HAP-1 (cell line): ENCODE data around the gene FLCN.
"Not testable (repeated sequence)": the region's sequence is repeated elsewhere in the genome, so short reads cannot be mapped to it uniquely, and the experiment has no call there.

ENCODE experiments used
- DNase-seq, 2 experiments: peaks; one replicate each; pipeline ENCODE4 v3.0.0-alpha.2; 2016 to 2020; ENCODE audit warnings: low spot score in 2 of 2
- H3K27me3 ChIP-seq: fragments of 250-450 bp; sonication (Bioruptor Pico); 2 replicates; pipeline ENCODE4 v1.5.1; 2020; ENCODE audit warnings: low read depth, mild to moderate bottlenecking, moderate library complexity
- H3K36me3 ChIP-seq: fragments of 250-450 bp; sonication (Bioruptor Pico); replicated peaks from 2 replicates; pipeline ENCODE4 v1.5.1; 2020; ENCODE audit warnings: mild to moderate bottlenecking
- H3K4me1 ChIP-seq: fragments of 250-450 bp; sonication (Bioruptor Pico); 2 replicates; pipeline ENCODE4 v1.5.1; 2020; ENCODE audit warnings: mild to moderate bottlenecking
- H3K4me3 ChIP-seq: fragments of 250-450 bp; sonication (Bioruptor Pico); 2 replicates; pipeline ENCODE4 v1.5.1; 2020; ENCODE audit warnings: mild to moderate bottlenecking, moderate library complexity
- H3K9me3 ChIP-seq: fragments of 250-450 bp; sonication (Bioruptor Pico); 2 replicates; pipeline ENCODE4 v1.5.1; 2020; ENCODE audit warnings: mild to moderate bottlenecking, moderate library complexity
- in situ Hi-C: fragments of 300-500 bp; cut with MboI; formaldehyde crosslinking; loops from 3 replicates; pipeline ENCODE4 v1.14.3; 2020; ENCODE audit warnings: low sequenced_read_pairs, inconsistent platforms, mixed read lengths

The FLCN gene

DNA sequence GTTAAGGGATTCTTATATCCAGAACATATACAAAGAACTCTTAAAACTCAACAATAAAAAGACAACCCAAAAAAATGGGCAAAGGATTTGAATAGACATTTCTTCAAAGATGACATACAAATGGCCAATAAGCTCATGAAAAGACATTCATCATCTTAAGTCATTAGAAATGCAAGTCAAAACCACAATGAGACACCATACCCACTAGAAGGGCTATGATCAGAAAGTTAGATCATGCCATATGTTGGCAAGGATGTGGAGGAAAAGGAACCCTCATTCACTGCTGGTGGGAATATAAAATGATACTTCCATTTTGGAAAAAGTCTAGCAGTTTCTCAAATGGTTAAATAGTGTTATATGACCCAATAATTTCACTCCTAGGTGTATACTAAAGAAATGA lies 40.2 kb downstream of the FLCN start:
- DNase-seq, result no peak
- H3K27me3 ChIP-seq, result no peaks in the 10 kb centered on the region
- H3K4me1 ChIP-seq, result peaks cover 7% of the 10 kb centered on the region
- H3K36me3 ChIP-seq, result peaks cover 20% of the 10 kb centered on the region
- H3K4me3 ChIP-seq, result no peak overlapping the region
- in situ Hi-C loops, result no loop called here
- no peaks in the 10 kb centered on the region for H3K9me3 ChIP-seq

DNA sequence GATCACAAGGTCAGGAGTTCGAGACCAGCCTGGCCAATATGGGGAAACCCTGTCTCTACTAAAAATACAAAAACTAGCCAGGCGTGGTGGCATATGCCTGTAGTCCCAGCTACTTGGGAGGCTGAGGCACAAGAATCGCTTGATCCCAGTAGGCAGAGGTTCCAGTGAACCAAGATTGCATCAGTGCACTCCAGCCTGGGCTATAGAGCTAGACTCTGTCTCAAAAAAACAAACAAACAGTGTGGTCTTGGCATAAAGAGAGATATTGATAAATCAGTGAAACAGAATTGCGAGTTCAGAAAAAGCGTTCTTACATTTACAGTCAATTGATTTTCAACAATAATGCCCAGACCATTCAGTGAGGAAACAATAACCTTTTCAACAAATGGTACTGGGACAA lies 41.5 kb downstream of the FLCN start:
- H3K4me3 ChIP-seq, H3K27me3 ChIP-seq, DNase-seq, H3K9me3 ChIP-seq, H3K36me3 ChIP-seq, in situ Hi-C loops: not testable (repeated sequence)
- peaks cover 12% of the 10 kb centered on the region for H3K4me1 ChIP-seq

DNA sequence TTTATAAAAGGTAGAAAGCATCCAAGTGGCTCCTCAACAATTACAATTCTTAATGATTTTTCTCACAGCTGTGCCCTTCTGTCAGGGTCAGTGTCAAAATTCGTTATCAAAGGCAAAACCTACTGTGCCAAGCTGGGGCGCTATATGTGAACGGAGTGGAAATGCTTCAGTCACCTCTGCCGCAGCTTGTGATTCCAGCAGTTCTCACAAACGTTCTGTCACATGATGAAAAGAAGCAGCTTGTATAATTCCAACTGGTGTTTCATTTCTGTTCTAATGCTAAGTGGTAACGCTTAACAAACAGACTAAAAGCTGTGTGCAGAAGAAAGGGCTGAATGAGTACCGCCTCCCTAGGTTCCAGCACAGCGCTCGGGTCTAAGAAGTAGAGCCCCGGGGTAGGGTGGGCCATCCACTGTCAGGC lies 45.0 kb downstream of the FLCN start:
- peak; percentile 85 to 95 for DNase-seq
- no peak overlapping the region for H3K4me3 ChIP-seq
- peaks cover 12% of the 10 kb centered on the region for H3K4me1 ChIP-seq
- H3K27me3 ChIP-seq, result no peaks in the 10 kb centered on the region
- H3K36me3 ChIP-seq, result 0 out of 2 replicates have a peak, but pooled peaks cover 3% of the 10 kb centered on the region
- no peaks in the 10 kb centered on the region for H3K9me3 ChIP-seq
- in situ Hi-C loops, result no loop called here

DNA sequence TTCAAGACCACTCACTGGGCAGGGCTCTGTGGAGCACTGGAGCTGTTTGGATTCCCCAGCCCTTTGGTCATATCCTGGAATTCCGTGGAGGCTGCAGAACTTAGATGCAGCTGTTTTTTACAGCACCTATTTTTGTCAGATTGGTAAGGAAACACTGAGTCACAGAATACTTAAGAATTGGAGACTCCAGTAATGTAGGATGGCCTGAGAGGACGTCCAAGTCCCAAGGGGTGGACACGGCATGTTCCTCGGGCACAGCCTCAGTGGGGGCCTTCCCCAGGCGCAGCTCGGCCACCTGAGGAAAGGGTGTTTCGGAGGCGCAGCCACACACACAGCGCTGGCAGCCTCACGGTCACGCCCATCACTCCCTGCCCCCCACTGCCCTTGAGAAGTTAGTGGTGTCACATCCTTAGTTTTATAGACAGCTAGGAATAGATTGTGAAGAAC lies 45.6 kb downstream of the FLCN start:
- Histone ChIP-seq H3K4me1 (peaks cover 12% of the 10 kb centered on the region), H3K27me3 (no peaks in the 10 kb centered on the region), H3K4me3 (no peak overlapping the region), H3K36me3 (peaks cover 3% of the 10 kb centered on the region; the same call in 1 of the 2 replicates), H3K9me3 (no peaks in the 10 kb centered on the region)
- in situ Hi-C loops, result no loop called here
- DNase-seq, result peak in 1 of 2 experiments; percentile 57

DNA sequence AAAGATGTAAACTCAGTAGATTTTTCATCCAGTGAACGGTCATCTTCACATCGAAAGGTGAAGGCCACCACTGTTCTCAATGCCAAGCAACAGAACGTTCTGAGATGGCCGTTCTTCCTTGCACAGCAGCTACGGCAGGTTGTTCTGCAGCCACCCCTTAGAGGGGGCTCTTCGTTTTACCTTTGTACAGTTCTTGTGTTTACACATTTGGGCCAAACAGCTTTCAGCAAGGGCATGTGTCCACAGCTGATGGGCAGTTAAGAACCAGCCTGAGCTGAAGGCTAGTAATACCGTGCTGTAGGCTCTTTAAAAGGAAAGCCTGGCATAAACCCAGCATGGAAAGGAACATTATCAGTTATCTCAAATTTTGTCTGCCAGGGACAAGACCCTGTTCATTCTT lies 46.8 kb downstream of the FLCN start:
- peaks cover 12% of the 10 kb centered on the region for H3K4me1 ChIP-seq
- in situ Hi-C loops, result no loop called here
- no peak for DNase-seq
- no peaks in the 10 kb centered on the region for H3K9me3 ChIP-seq
- H3K27me3 ChIP-seq, result no peaks in the 10 kb centered on the region
- no peak overlapping the region for H3K4me3 ChIP-seq
- peaks cover 7% of the 10 kb centered on the region; the same call in 1 of the 2 replicates for H3K36me3 ChIP-seq

DNA sequence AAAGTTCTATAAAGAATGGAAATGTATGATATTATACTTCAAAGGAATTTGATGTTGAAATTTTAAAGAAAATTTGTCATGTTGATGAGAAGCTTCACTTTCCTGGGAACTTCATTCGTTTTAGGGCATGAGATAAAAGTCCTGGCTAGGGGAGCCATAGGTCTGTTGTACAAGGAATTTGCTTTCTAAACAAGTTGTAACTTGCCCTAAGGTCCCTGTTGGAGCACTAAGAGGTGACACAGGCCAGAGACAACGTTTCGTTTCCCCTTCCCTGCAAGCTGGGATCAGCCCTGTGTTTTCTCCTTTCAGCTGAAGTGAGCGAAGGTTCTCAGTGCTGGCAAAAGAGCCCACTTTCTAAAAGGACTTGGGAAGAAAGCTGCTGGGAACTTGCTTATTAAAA lies 47.4 kb downstream of the FLCN start:
- Histone ChIP-seq H3K9me3 (no peaks in the 10 kb centered on the region), H3K27me3 (no peaks in the 10 kb centered on the region), H3K4me1 (peaks cover 12% of the 10 kb centered on the region), H3K4me3 (no peak overlapping the region), H3K36me3 (peaks cover 7% of the 10 kb centered on the region; the same call in 1 of the 2 replicates)
- in situ Hi-C loops, result no loop called here
- DNase-seq, result no peak

DNA sequence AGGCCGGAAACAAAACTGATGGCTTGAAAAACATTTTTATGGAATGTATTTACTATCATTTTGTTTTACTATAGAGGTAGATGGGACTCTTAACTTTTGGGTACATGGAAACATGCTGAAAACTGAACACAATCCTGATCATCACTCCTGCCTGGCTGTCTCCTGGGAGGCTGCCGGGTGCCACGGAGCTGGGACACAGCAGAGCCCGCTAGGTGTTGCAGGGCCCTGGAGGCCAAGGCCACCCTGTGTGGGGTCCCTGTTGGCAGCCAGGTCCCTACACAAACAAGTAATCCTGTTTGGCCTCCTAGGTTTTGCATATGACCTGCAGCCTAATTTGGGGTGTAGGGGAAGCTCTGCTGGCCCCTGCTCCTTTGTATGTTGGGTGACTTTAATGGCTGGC lies 48.4 kb downstream of the FLCN start:
- peaks cover 12% of the 10 kb centered on the region for H3K4me1 ChIP-seq
- no peak for DNase-seq

DNA sequence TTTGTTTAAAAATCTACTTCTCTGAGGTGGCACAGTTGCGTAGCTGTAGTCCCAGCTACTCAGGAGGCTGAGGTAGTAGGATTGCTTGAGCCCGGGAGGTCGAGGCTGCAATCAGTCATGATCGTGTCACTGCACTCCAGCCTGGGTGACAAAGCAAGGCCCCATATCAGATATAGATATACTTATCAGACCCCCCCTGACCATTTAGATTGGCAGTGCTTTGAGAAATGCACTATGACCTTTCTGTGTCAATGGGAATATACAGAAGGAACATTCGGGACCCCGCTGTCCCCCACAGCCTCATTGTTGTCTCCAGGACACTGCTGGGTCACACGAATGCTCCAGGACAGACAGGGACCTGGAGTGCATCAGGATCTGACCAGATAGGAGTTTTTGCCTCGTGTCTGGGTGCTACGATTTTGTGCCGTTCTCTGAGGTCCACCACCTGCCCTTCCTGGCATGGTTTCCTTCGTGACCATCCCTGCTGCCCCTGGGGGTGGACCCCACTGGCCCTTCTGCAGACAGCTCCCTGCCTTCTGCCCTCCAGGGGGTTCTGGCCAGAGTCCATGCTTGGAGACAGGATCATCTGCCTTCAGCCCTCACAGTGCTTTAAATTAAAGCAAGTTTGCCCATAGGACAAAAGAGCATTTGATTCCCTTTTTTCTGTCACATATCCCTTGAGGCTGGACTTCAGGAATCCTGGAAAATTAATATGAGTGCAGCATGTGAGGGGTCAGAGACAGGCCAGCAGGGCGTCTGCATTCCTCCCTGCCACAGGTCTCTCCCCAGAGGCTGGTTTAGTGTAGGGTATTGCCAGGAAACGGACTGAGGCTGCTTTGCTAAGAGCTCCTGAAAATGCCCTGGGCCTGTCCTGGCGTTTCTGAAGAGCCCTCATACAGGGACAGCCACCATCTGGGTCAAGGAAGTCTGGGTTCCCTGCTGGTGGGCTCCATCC lies 50.1 kb downstream of the FLCN start:
- H3K36me3 ChIP-seq, result peaks cover 19% of the 10 kb centered on the region

More for the DNA sequence above, 48.4 kb downstream of the FLCN start:
- Histone ChIP-seq H3K36me3 (peaks cover 14% of the 10 kb centered on the region), H3K27me3 (no peaks in the 10 kb centered on the region), H3K9me3 (no peaks in the 10 kb centered on the region), H3K4me3 (no peak overlapping the region)
- in situ Hi-C loops, result no loop called here

DNA sequence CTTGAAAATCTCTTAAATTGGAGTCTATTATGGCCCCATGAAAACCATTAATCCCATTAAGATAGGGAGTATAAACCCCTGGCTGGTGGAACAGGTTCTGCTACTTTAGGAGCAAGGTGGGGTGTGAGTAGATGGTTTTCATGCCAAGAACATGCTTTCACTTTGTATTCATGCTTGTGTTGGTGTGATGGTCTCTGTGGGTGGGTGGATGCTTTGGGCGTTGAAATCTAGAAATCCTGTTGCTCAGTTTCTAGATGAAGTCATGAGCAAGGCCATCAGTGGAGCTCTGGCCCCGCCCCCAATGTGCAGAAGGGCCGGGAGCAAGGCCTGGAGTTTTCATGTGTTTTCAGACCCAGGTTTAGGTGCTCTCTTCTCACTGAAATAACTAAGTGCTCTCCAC lies 50.9 kb downstream of the FLCN start:
- no peaks in the 10 kb centered on the region for H3K9me3 ChIP-seq
- H3K4me1 ChIP-seq, result no peaks in the 10 kb centered on the region
- no peak for DNase-seq
- H3K36me3 ChIP-seq, result peaks cover 24% of the 10 kb centered on the region
- H3K4me3 ChIP-seq, result no peak overlapping the region
- H3K27me3 ChIP-seq, result no peaks in the 10 kb centered on the region
- in situ Hi-C loops, result no loop called here

More for the DNA sequence above, 50.1 kb downstream of the FLCN start:
- in situ Hi-C loops, result no loop called here
- H3K4me3 ChIP-seq, result no peak overlapping the region
- H3K4me1 ChIP-seq, result peaks cover 5% of the 10 kb centered on the region
- H3K27me3 ChIP-seq, result no peaks in the 10 kb centered on the region
- no peaks in the 10 kb centered on the region for H3K9me3 ChIP-seq
- no peak for DNase-seq

DNA sequence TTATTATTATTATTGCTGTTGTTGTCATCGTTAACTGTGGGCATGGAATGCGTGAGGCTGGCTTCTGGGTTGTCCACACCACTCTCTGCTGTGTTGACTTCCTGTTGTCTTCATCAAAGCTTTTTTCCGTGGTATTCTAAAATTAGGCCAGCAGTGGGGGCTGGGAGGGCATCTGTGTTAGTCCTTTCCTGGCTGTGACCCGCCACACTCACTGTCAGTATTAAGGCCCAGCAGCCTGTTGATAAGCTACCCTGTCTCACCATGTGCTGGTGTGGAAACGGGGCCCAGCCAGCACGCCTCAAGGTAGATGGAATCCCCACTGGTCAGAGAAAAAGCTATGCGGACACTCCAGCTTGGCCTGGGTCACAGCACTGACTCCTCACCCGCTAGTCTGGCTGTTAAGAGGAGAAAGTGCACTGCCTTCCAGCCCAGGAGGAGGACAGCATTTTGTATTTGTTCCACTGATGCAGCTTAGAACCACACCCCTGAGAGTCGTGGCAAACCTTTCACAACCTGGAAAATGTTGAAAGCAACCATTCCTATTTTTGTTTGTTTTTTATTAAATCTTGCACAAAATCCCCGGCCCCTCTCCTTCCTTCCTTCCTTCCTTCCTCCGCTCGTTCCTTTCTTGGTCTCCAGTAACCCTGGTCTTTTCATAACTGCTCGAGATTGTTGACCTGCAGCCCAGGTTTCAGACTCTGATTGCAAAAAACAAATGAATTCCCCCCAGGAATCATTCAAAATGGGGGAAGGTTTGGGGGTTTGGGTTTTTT lies 51.8 kb downstream of the FLCN start:
- H3K36me3 ChIP-seq, result peaks cover 29% of the 10 kb centered on the region
- H3K27me3 ChIP-seq, H3K9me3 ChIP-seq, H3K4me1 ChIP-seq, in situ Hi-C loops, DNase-seq, H3K4me3 ChIP-seq: not testable (repeated sequence)

DNA sequence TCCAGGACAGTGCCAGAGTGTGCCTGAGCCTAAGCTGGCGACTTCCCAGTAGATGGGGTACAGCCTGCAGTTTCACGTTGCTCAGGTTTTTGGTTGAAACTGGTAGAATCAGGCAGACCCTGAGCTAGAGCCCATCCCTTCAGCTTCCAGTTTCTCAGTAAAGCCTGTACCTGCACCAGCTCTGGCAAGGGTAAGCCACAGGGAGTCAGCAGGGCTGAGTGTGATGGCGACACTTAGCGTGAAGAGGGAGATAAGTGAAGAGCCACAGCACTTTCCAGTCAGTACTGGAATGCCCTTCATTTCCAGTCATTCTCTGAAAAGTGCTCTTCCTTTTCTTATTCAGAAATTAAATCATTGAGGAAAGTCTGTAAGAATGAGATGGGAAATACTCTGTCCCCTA lies 53.2 kb downstream of the FLCN start:
- in situ Hi-C loops, result no loop called here
- H3K9me3 ChIP-seq, result no peaks in the 10 kb centered on the region
- no peaks in the 10 kb centered on the region for H3K4me1 ChIP-seq
- peaks cover 37% of the 10 kb centered on the region for H3K36me3 ChIP-seq
- H3K27me3 ChIP-seq, result no peaks in the 10 kb centered on the region
- H3K4me3 ChIP-seq, result no peak overlapping the region
- DNase-seq, result no peak

DNA sequence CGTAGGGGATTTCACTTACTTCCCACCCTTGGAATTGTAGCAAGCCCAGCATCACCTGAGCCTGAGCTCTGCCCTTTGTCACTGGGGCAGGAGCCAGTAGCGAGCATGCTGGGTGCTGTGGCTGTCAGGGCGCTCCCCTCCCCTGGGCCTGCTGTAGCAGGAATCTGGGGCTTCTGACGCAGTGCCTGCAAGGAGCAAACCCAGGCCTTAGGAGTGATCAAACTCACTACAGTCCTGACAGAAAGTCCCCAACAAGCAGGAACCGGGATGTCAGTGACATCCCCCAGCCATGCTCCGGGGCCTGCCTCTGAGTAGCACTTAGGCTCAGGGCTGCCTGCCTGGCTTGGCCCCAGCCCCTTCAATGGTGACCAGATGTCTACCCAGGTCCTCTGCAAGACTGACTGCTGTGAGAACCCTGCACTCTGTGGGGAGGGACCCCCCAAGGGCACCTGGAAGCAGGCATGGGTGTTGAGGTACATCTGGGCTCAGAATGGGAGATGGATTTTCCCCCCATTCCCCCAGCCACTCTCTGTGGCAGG lies 54.3 kb downstream of the FLCN start:
- in situ Hi-C loops, result no loop called here
- Histone ChIP-seq H3K36me3 (peaks cover 45% of the 10 kb centered on the region), H3K4me3 (no peak overlapping the region)

DNA sequence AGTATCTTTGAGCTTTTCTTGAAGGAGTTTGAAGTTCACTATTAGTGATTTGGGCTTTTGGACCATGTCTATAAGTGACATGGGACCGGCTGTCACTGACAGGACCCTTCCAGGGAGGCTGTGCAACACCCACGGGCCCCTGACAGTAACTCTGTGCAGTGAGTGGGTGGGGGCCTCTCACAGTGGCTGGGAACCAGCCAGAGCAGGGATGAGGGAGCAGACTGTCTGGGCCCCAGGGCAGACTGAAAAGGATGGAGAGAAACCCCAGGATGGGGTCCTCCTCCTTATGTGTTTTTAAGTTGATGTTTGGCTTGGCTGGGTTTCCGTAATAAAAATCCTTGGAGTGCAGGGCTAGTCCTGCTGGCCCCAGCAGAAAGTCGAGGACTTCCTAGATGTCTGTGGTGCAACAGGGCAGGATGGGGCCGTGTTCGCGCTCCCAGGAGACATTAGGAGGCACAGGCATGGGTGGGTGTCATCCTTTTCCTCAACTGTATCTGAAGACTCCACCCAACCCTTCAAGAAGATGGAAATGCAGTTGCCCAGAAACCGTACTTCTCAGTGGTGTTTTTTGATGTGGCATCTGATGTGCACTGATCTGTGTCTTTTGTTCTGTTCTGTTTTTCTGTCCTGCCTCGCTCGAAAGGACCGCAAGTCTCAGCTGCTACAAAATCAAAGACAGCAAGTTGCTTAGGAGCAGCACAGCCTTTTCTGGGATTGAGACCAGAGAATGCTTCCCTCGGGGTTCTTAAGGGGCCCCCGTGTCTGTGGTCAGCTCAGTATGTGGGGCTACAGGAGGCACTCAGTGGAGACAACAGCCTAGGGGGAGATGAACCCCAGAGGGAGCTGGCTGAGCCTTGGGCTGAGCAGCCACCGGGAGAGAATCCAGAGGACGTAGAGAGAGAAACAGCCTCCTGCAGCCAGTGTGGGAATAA lies 55.0 kb downstream of the FLCN start:
- DNase-seq, result no peak
- H3K9me3 ChIP-seq, result no peaks in the 10 kb centered on the region
- H3K36me3 ChIP-seq, result peaks cover 49% of the 10 kb centered on the region
- H3K4me3 ChIP-seq, result no peak overlapping the region
- H3K27me3 ChIP-seq, result no peaks in the 10 kb centered on the region
- no peaks in the 10 kb centered on the region for H3K4me1 ChIP-seq
- in situ Hi-C loops, result no loop called here

More for the DNA sequence above, 54.3 kb downstream of the FLCN start:
- H3K9me3 ChIP-seq, result no peaks in the 10 kb centered on the region
- no peaks in the 10 kb centered on the region for H3K4me1 ChIP-seq
- H3K27me3 ChIP-seq, result no peaks in the 10 kb centered on the region
- no peak for DNase-seq
